K562 (cell line): ENCODE results near the gene GNPTAB. TPM values are rescaled to one million over a fixed set of nuclear protein-coding genes. Genes with fewer than 3 reads are reported as not detected.

Source experiments
- ATAC-seq: fragments of 200-7000 bp; cut with Tn5 transposase; 3 replicates; pipeline ENCODE4 v1.9.1; 2020; ENCODE audit warnings: moderate library complexity
- BruUV-seq: library from RNA; stranded (reverse); fragments of 400-500 nt; replicated peaks from 2 replicates; lab custom pipeline; 2021; lab: Mats Ljungman, UMichigan
- CTCF ChIA-PET: fragments of 300-600 bp; formaldehyde crosslinking; extraction: SDS; loops from one replicate; lab custom pipeline; 2021; ENCODE audit warnings: low intra/inter-chr PET ratio; lab: Yijun Ruan, JAX
- POLR2A ChIA-PET: fragments of 300-600, 350-650 bp; sonication (Branson Sonifier 250); formaldehyde crosslinking; extraction: SDS; loops from one replicate; lab custom pipeline; 2021; ENCODE audit warnings: antibody characterized with exemption, inconsistent platforms; lab: Yijun Ruan, JAX
- DNase-seq, 4 experiments: peaks; one replicate each; pipeline versions ENCODE4 v3.0.0 to v3.0.0-alpha.2; 2011 to 2018; ENCODE audit warnings: low spot score in 3 of 4, mixed read lengths in 3 of 4; ENCODE audit errors: extremely low read depth in 1 of 4
- FAIRE-seq: peaks from 2 replicates; lab custom pipeline; 2011; peaks lifted over from hg19 to GRCh38; lab: Jason Lieb, UNC
- H2AFZ ChIP-seq: 2 replicates; pipeline ENCODE4 v1.6.0; 2011; ENCODE audit warnings: low read depth, low read length, control low read depth, inconsistent platforms
- H3K27ac ChIP-seq: fragments of 200-600 bp; 3 replicates; pipeline ENCODE4 v1.8.0; 2011; ENCODE audit warnings: low read depth, mild to moderate bottlenecking, control low read depth, inconsistent platforms, low read length, moderate library complexity, mixed read lengths; ENCODE audit errors: extremely low read depth
- H3K27me3 ChIP-seq, 2 experiments: fragments of 300-600 bp in 1 of 2; 2 replicates in 1 of 2; 3 replicates in 1 of 2; pipeline versions ENCODE4 v1.6.0 to v1.8.0; 2011; ENCODE audit warnings: inconsistent platforms in 2 of 2, low read length in 2 of 2, mild to moderate bottlenecking in 1 of 2, mixed read lengths in 1 of 2, moderate library complexity in 1 of 2; ENCODE audit not compliant: control insufficient read depth in 2 of 2, insufficient read depth in 2 of 2
- H3K36me3 ChIP-seq: fragments of 300-600 bp; 3 replicates; pipeline ENCODE4 v1.8.0; 2011; ENCODE audit warnings: mild to moderate bottlenecking, low read length, inconsistent platforms; ENCODE audit not compliant: control insufficient read depth, insufficient read depth
- H3K4me1 ChIP-seq, 2 experiments: fragments of 200-600 bp in 1 of 2; replicated peaks in 1 of 2; 2 replicates in 1 of 2; 3 replicates in 1 of 2; pipeline versions ENCODE4 v1.5.1 to v1.8.0; 2011; ENCODE audit warnings: inconsistent platforms in 2 of 2, low read length in 2 of 2, mild to moderate bottlenecking in 1 of 2, mixed read lengths in 1 of 2, moderate library complexity in 1 of 2; ENCODE audit not compliant: control insufficient read depth in 2 of 2, insufficient read depth in 2 of 2
- H3K4me2 ChIP-seq: 2 replicates; pipeline ENCODE4 v1.6.1; 2011; ENCODE audit warnings: low read length, control low read depth, inconsistent platforms, mixed read lengths; ENCODE audit not compliant: insufficient read depth
- H3K4me3 ChIP-seq: fragments of 200-600 bp; sonication (generic), shearing (Covaris generic); 2 replicates; pipeline ENCODE4 v1.5.1; 2016; ENCODE audit warnings: control low read depth, inconsistent platforms
- H3K79me2 ChIP-seq: fragments of 200-600 bp; 3 replicates; pipeline ENCODE4 v1.8.0; 2011; ENCODE audit warnings: low read length, inconsistent platforms; ENCODE audit not compliant: control insufficient read depth, insufficient read depth
- H3K9ac ChIP-seq, 2 experiments: 2 replicates each; pipeline versions ENCODE4 v1.6.0 to v1.6.1; 2011; ENCODE audit warnings: low read depth in 2 of 2, low read length in 2 of 2, control low read depth in 1 of 2, inconsistent platforms in 1 of 2, mild to moderate bottlenecking in 1 of 2, mixed read lengths in 1 of 2; ENCODE audit not compliant: insufficient read depth in 1 of 2
- H3K9me1 ChIP-seq: one replicate; pipeline ENCODE4 v1.6.0; 2011; ENCODE audit warnings: inconsistent platforms, mild to moderate bottlenecking, low read length, moderate library complexity; ENCODE audit not compliant: control insufficient read depth, insufficient read depth
- H3K9me3 ChIP-seq: replicated peaks from 2 replicates; pipeline ENCODE4 v1.5.1; 2011; ENCODE audit warnings: low read depth, low read length, inconsistent platforms; ENCODE audit not compliant: control insufficient read depth, insufficient read depth
- H4K20me1 ChIP-seq: replicated peaks from 2 replicates; pipeline ENCODE4 v1.6.1; 2011; ENCODE audit warnings: low read length, inconsistent platforms, mixed read lengths; ENCODE audit not compliant: control insufficient read depth, insufficient read depth
- ARNT ChIP-seq, 2 experiments: fragments of 450-650 bp; IDR thresholded peaks; 2 replicates each; pipeline ENCODE4 v1.6.1; 2016; ENCODE audit warnings: mild to moderate bottlenecking in 1 of 2
- BCLAF1 ChIP-seq, 2 experiments: fragments of 450-650 bp in 1 of 2; IDR thresholded peaks; 2 replicates each; pipeline ENCODE4 v1.6.1; 2011 to 2017; ENCODE audit warnings: low read depth in 2 of 2, antibody characterized with exemption in 1 of 2, borderline replicate concordance in 1 of 2, low read length in 1 of 2, mild to moderate bottlenecking in 1 of 2, mixed read lengths in 1 of 2; ENCODE audit not compliant: control insufficient read depth in 1 of 2
- EWSR1 ChIP-seq: fragments of 450-650 bp; IDR thresholded peaks from 2 replicates; pipeline ENCODE4 v1.6.1; 2018; ENCODE audit warnings: borderline replicate concordance, mild to moderate bottlenecking, low read depth, moderate library complexity; ENCODE audit not compliant: partially characterized antibody
- FOXA1 ChIP-seq: fragments of 450-650 bp; IDR thresholded peaks from 2 replicates; pipeline ENCODE4 v1.6.1; 2016; ENCODE audit warnings: mild to moderate bottlenecking, borderline replicate concordance
- HDAC3 ChIP-seq: fragments of 450-650 bp; IDR thresholded peaks from 2 replicates; pipeline ENCODE4 v1.6.1; 2018; ENCODE audit warnings: borderline replicate concordance, mild to moderate bottlenecking, moderate library complexity; ENCODE audit not compliant: partially characterized antibody
- HSF4 ChIP-seq: fragments of 250-450 bp; sonication (Bioruptor Pico); IDR thresholded peaks from 2 replicates; pipeline ENCODE4 v2.1.2; 2022; ENCODE audit warnings: mild to moderate bottlenecking, moderate library complexity, borderline replicate concordance
- MCM5 ChIP-seq: fragments of 450-650 bp; IDR thresholded peaks from 2 replicates; pipeline ENCODE4 v1.6.1; 2016; ENCODE audit warnings: low read depth
- MITF ChIP-seq: IDR thresholded peaks from 2 replicates; pipeline ENCODE4 v1.6.1; 2014; ENCODE audit warnings: antibody characterized with exemption
- NKRF ChIP-seq: fragments of 450-650 bp; IDR thresholded peaks from 2 replicates; pipeline ENCODE4 v1.6.1; 2016; ENCODE audit warnings: borderline replicate concordance
- SREBF1 ChIP-seq: fragments of 150-350 bp; IDR thresholded peaks from 2 replicates; pipeline ENCODE4 v1.6.1; 2014; ENCODE audit warnings: antibody characterized with exemption, low read depth, low read length, borderline replicate concordance
- ZNF3 ChIP-seq: fragments of 250-450 bp; sonication (Bioruptor Pico); IDR thresholded peaks from 2 replicates; pipeline ENCODE4 v1.5.0; 2021; ENCODE audit warnings: mild to moderate bottlenecking, moderate library complexity
- ZNF384 ChIP-seq: IDR thresholded peaks from 2 replicates; pipeline ENCODE4 v1.6.1; 2012; ENCODE audit warnings: low read depth, low read length, improper control_type of control experiment
- ZNF395 ChIP-seq: fragments of 200-800 bp; sonication (Bioruptor generic); IDR thresholded peaks from 2 replicates; pipeline ENCODE4 v1.6.1; 2017; ENCODE audit warnings: missing genetic modification characterization, missing compliant biosample characterization
- WGBS: fragments of 100-300 bp; shearing (Covaris generic); methylation state at CpG from one replicate; pipeline ENCODE4 v1.1.6; 2016; ENCODE audit warnings: low coverage, mixed read lengths; ENCODE audit not compliant: insufficient coverage; ENCODE audit errors: missing lambda C conversion rate; 5-methylcytosine and 5-hydroxymethylcytosine counted together
- in situ Hi-C: fragments of 300-500 bp; cut with MboI; formaldehyde crosslinking; loops from 4 replicates; pipeline ENCODE4 v1.15.0; 2018; ENCODE audit warnings: inconsistent platforms, mixed read lengths
- intact Hi-C: fragments of 100-400 bp; cut with micrococcal nuclease; formaldehyde crosslinking; loops from 2 replicates; pipeline ENCODE4 v1.14.2; 2022
- polyA plus RNA-seq, 8 experiments: library from polyadenylated mRNA; depleted of rRNA in 4 of 8; stranded (reverse) in 5 of 8; unstranded in 3 of 8; fragments of >200 nt; fragmentation: Nextera tagmentation in 2 of 8; fragmentation: Illumina TruSeq in 1 of 8; extraction: Ambion mirVana in 2 of 8; extraction: Trizol in 1 of 8; gene quantifications; 2 replicates each; pipeline versions ENCODE4 v1.2.1 to v1.2.3, GENCODE V29; 2011 to 2014; ENCODE audit warnings: inconsistent platforms in 1 of 8, missing spikeins in 1 of 8
- total RNA-seq, 7 experiments: library from RNA; depleted of rRNA in 6 of 7; stranded (reverse); fragments of >200 nt in 6 of 7; fragmentation: Illumina TruSeq in 2 of 7; extraction: Trizol in 2 of 7; gene quantifications; 2 replicates each; pipeline versions ENCODE4 v1.2.1 to v1.2.3, GENCODE V29; 2011 to 2021; ENCODE audit warnings: low replicate concordance in 1 of 7

The GNPTAB gene
- total and polyA plus RNA-seq, 9 of the 15 experiments (the other 6 are each of a cell fraction or from before 2014, with no cell fraction given): 5.9 to 23.2 (median 19.3) TPM

- Histone ChIP-seq H3K9me3 (no peaks in the 10 kb centered on the region), H3K4me3 (no peak overlapping the region), H3K4me1 (no peaks in the 10 kb centered on the region), H3K36me3 (peaks cover 20% of the 10 kb centered on the region; the same call in 1 of the 3 replicates), H3K27ac (no peak overlapping the region), H3K4me2 (no peak overlapping the region), H3K9me1 (no peaks in the 10 kb centered on the region), H3K79me2 (no peaks in the 10 kb centered on the region), H3K27me3 (no peaks in the 10 kb centered on the region), H4K20me1 (no peaks in the 10 kb centered on the region), H2AFZ (no peak overlapping the region), H3K9ac (no peak overlapping the region)
- DNase-seq (no peak), ATAC-seq (no peak), FAIRE-seq (no peak)
- ChIA-PET CTCF (no interaction called here), POLR2A (interaction anchor here (1.2 kb wide), 2 partner anchors 9 to 43 kb away, joined by 3 read pairs; no protein-coding TSS in a partner anchor)
- TF ChIP-seq ZNF384: no peak
- TF ChIP-seq ZNF3 (CRISPR knock-in tag): no peak
- no peak for TF ChIP-seq HSF4 (CRISPR knock-in tag)
- no peak for TF ChIP-seq EWSR1
- no peak for TF ChIP-seq MCM5
- TF ChIP-seq NKRF: no peak
- no peak for TF ChIP-seq BCLAF1 (IDR thresholded peaks at IDR 0.05; ENCODE audit: borderline replicate concordance in 1 of 2, control insufficient read depth in 1 of 2, low read depth in 2 of 2, low read length in 1 of 2)
- TF ChIP-seq ZNF395 (CRISPR knock-in tag): no peak
- no peak for TF ChIP-seq ARNT (IDR thresholded peaks at IDR 0.05)
- TF ChIP-seq FOXA1: no peak
- no peak for TF ChIP-seq MITF
- TF ChIP-seq SREBF1: no peak
- no peak for TF ChIP-seq HDAC3
- WGBS: 75% methylated on average over 2 of the region's 2 CpGs
- in situ Hi-C loops (no loop called here), intact Hi-C loops (no loop called here)
- BruUV-seq: no TSS peak
Measured at GRCh38 chr12:101783150-101783549, 47.6 kb downstream of the GNPTAB start.
